ENCODE results near the gene CADPS.

The CADPS gene

DNA sequence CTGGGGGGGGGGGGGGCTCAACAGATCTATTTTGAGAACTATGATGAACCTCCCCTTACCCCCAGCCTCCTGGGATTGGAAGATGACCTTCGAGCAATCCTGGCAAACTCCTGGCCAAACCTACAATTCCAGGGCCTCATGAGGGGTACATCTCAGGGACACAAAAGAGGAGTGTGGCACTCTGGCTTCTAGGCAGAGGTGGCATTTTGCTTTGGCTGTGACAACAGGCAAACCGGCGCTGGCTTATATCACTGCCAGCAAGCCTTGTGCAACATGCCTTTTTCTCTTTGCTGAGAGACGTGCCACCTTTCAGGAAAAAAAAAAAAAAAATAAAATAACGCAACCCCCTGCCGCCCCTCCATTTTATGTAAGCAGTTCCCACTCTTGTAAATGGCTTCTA, 470.1 kb downstream of the CADPS start:
- no peak for DNase-seq

DNA sequence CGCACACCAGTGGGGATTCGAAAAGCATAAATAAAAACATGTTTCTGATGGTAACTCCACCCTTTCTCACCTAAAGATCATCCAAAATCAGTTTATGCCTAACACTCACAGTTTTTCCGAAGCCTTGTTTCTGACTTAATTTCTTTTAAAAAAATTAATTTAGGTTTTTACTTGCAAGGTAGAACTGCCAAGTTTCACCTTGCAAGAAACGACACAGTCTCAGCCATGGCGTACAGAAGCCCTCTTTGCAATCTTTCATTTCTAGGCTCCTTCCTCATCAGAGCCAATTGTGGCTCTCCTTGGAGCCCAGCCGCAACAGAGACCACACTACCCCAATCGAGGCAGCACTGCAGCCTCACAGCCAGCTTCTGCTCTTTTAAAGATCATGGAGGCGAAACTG, 470.9 kb downstream of the CADPS start:
- no peak for DNase-seq

- no peak for DNase-seq
Observed at GRCh38 chr3:62403765-62404164, 471.5 kb downstream of the CADPS start.

DNA sequence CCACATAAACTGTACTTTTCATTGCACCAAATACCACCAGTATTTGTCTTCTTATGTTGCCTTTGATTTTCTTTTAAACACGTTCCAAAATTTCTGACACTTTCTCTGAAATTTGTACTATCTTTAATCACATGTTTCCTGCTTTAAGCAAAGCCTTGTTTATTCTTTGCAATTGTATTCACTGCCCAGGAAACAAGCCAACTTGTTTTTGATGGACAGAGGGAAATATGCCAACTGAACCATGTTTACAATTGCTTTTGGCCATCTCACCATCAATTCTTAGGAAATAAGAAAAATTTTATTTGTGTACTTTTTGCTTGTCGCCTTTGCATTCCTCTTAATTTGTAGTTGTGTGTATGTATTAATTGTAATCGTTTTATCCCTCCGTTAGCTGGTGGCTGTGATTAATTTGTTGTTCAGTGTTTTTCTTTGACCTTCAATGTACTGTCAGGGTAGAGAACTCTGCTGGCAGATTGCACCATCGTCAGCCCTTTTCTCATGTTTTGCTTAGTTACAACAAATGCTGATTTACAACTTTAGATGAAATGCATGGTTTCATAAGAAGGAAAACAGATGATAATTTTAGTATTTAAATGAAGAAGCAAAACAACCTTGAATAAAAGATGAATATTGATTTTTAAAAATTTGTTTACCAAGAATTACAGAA, 482.5 kb downstream of the CADPS start:
- no peak for DNase-seq

GRCh38 chr3:62387251-62387650, 488.0 kb downstream of the CADPS start:
- DNase-seq: no peak

DNA sequence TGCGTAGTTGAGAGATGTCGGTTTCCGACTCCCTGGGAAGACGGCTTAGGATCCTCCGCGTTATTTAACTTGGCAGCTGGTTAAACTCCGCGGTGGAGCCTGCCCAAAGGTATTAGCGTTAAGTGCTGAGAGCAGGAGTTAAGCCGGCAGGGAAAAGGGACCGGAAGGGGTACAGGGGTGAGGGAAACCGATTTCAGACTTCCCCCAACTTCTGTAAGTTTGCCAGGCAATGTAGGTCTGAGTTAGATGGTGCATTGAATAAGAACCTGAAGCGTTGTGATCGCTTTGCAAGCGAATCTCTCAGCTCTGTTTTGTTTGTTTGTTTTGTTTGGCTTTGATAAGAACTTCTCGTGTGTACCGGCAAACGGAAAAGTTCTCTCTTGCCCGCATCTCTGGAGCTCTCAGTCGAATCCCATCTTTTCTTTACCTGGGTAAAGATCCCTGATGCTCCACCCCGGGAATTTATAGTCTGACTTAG, 495.9 kb downstream of the CADPS start:
- DNase-seq: no peak

DNA sequence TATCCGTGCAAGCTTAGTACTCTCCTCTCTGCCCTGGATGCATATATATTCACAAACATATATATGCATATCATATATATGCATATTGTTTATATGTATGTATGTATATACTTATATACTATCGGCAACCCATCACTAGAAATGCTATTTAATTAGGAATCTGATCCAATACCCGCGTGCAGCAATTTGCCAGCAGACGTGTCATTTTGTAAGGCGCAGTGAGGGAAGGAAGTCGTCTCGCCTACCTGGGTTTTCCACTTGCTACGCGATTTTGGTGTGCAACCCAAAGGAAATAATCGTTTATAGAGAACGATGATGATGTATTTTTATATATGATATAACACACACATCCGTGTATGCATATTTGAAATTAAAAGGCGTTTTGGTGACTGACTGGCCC, 496.3 kb downstream of the CADPS start:
- DNase-seq: no peak

DNA sequence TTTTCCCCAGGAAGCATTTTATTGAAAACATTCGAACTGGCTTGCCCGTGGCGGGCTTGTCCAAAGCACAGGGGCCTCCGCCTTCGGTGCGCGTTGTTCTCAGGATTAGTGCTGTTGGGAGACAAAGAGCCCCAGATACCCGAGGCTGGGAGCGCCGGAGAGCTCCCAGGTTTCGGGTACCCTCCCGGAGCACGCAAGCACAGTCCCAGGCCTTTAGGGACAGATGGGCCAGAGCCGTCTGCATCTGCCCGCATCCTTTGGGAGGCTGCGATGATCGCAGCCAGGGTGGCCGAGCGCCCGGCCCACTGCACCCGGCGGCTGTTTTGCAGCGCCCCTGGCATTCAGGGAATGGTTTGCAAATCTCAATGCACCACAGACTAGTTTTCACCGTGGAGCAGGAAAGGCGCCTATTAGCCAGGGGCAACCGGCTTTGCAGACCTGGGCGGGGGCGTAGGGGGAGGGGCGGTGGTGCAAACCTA, 496.9 kb downstream of the CADPS start:
- no peak for DNase-seq

- DNase-seq: no peak
Observed at GRCh38 chr3:62376906-62377877, 498.0 kb downstream of the CADPS start.

DNA sequence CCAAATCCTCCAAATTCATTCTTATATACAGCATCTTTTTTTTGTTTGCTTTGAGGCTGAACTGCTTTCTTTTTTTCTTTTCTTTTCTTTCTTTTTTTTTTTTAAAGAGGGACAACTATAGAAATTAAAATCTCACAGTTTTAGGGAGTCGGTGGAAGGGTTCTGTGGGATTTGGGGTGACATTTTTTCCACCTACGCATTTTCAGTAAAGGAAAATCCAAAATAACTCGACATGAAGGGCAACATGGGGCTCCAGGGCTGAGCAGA, 498.8 kb downstream of the CADPS start:
- no peak for DNase-seq

GRCh38 chr3:62375655-62376453, 499.4 kb downstream of the CADPS start:
- no peak for DNase-seq

- DNase-seq: no peak
Observed at GRCh38 chr3:62374341-62375218, 500.6 kb downstream of the CADPS start.

GRCh38 chr3:62373714-62374333, 501.4 kb downstream of the CADPS start:
- DNase-seq: no peak

DNA sequence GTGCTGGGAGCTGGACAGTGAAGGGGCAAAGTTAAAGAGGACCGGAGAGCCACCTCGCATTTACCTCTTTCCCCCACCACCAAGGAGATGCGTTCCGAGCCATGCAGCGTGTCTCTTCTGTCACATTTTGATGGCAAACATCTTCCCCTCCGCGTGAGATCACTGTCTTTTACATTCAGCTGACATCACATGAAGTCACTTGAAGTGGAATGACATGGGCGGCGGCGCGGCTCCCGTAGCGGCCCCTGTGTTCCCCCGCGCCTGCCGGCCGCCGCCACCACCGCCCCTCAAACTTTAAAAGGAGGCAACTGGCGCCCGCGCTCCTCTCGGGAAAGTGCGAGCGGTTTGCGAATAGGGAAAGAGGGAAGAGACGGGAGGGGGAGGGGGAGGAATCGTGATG, 502.0 kb downstream of the CADPS start, which contains the start of gene FEZF2:
TSS of gene FEZF2 (minus strand) at position 336 of the 400 bp plus-strand sequence. CDS start 682 bp downstream, outside the sequence.
- DNase-seq: no peak

GRCh38 chr3:62372621-62373041, 502.6 kb downstream of the CADPS start:
- DNase-seq: no peak

DNA sequence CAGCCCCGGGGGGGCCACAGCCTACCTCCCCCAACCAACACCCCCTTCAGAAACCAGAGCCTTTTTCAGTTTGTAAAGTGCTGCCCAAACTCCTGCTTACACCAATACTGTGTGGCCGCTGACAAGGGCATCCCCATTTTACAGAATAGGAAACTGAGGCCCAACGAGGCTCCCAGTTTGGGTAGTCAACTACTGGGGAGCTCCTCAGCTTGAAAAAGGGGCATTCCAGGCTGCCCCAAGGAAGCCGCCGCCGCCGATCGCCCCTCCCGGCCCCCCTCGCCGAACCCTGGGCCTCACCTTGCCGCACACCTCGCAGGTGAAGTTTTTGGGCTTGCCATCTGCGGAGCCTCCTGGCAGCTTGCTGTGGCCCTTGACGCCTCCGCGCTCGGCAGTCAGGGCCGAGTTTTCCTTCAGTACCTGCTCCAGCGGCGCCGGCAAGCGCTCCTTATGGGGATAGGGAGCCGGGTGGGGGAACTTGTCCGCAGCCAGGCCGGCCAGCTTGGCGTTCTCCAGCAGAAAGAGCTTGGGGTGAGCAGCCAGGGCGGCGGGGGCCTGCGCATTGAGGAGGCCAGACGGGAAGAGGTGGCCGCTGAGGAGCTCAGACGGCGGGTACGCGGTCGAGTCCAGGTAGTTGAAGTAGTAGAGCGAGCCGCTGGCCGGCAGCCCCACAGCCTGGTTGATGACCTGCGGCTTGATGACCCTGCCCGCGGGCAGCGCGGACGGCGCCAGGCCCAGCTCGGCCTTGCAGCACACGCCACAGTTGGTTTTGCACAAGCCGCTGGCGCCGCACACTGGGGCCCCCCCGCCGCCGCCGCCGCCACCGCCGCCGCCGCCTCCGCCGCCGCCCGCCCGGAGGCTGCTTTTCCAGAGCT, 503.3 kb downstream of the CADPS start:
- no peak for DNase-seq

DNA sequence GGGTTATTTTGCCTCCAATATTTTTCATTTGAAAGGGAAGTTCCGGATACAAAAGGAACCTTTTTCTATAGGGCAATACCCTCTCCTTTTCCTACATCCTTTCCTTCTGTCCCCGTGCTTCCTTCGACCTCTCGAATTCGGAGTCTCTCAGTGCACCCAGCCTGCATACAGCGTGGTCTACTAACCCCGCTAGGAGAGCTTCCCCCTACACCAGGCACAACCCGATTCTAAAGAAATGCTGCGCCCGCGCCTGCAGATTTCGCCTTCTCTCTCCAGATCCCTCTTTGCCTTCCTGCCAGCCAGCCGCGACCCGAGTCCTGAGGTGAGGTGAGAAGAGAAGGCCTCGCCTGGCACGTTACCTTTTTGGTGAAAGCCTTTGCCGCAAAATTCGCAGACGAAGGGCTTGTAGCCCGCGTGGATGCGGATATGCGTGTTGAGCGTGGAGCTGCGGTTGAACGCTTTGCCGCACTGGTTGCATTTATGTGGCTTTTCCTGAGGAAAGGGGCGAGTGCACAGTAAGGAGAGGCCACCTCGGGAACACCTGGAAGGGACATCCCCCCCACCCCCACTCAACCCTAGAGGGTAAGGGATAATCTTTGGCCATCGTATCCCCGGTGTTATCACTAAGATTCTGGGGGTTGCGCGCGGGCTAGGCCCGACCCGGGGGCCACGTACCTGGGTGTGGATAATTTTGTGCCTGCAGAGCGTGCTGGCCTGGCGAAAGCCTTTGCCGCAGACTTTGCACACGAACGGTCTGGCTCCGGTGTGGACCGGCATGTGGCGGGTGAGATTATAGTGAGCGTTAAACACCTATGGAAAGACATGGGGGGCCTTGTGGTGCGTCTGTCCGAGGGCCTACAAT, 504.1 kb downstream of the CADPS start:
- DNase-seq: no peak

DNA sequence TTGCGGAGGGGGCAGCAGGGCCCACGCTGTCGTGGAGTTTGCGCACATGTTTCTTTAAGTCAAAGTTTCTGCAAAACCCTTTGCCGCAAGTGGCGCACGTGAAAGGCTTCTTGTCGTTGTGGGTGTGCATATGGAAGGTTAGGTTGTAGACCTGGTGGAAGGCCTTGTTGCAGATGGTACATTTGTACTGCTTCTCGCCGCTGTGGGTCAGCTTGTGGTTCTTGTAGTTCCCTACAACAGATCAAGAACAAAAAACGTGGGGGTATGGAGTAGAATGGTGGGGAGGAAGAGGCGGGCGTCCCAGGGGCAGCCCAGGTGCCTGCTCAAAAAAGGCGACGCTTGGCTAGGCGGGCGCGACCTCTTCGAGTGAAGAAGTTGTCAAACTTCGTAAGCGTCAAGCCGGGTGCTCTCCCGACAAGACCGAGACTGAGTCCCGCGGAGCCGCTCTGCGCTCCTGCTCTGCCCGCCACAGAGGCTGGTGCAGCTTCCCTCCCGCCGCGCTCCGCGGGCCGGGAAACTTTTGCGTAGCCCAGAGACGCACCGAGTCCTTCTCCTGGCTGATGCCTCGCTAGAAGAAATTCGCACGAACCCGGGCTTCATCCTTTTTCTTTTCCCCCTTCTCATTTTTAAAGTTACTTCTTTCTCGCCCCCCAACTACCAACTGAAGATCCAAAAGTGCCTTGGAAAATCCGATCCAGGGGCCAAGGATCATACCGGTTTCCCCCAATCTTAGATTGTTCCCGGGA, 504.9 kb downstream of the CADPS start:
- no peak for DNase-seq

- no peak for DNase-seq
Observed at GRCh38 chr3:62369476-62369743, 505.8 kb downstream of the CADPS start.

All from T1000 (cell line).